ENCODE data around the gene DOCK1. TPM values are rescaled to one million over a fixed set of nuclear protein-coding genes. Genes with fewer than 3 reads are reported as not detected.

Gene DOCK1
- polyA plus RNA-seq, 1 donor from 2014 or later = 2.7 TPM

- Histone ChIP-seq H3K9ac (ENCODE audit: low read length) (no peak overlapping the region), H3K27me3 (ENCODE audit: insufficient read depth, low read depth, low read length) (no peaks in the 10 kb centered on the region), H3F3A (ENCODE audit: insufficient read depth, low read length, poor library complexity, severe bottlenecking) (no peaks in the 10 kb centered on the region), H3K4me2 (ENCODE audit: low read length) (no peak overlapping the region), H3K36me3 (ENCODE audit: insufficient read depth, low read length) (no peaks in the 10 kb centered on the region), H3K27ac (ENCODE audit: low read length) (no peak overlapping the region), H3K9me2 (ENCODE audit: insufficient read depth, low read length) (no peaks in the 10 kb centered on the region), H2AFZ (ENCODE audit: low read depth, low read length) (no peak overlapping the region), H4K20me1 (ENCODE audit: insufficient read depth) (no peaks in the 10 kb centered on the region), H3K9me3 (ENCODE audit: low read length) (no peaks in the 10 kb centered on the region), H3K4me3 (ENCODE audit: low read length) (no peak overlapping the region), H3K79me2 (replicated peaks; ENCODE audit: insufficient read depth, low read length) (no peaks in the 10 kb centered on the region)
- no peak for TF ChIP-seq CTCF (IDR thresholded peaks at IDR 0.05; ENCODE audit: poor library complexity, severe bottlenecking)
- TF ChIP-seq MXI1 (conservative IDR thresholded peaks at IDR 0.05; ENCODE audit: poor library complexity, severe bottlenecking) = no peak
- no peak for TF ChIP-seq REST (IDR thresholded peaks at IDR 0.05; ENCODE audit: borderline replicate concordance)
- TF ChIP-seq EZH2 (IDR thresholded peaks at IDR 0.05; ENCODE audit: borderline replicate concordance, insufficient read depth, low read length, poor library complexity, severe bottlenecking) = no peak
- no peak for TF ChIP-seq POLR2AphosphoS5 (IDR thresholded peaks at IDR 0.05)
- no peak for TF ChIP-seq RAD21 (conservative IDR thresholded peaks at IDR 0.05)
These were observed 512.6 kb downstream of the DOCK1 start for GRCh38 chr10:127417686-127418401.

GRCh38 chr10:127418536-127419168 lies 513.4 kb downstream of the DOCK1 start:
- H3K9me3 ChIP-seq (ENCODE audit: low read length) = no peaks in the 10 kb centered on the region
- no peaks in the 10 kb centered on the region for H3K79me2 ChIP-seq (replicated peaks; ENCODE audit: insufficient read depth, low read length)
- H3K4me2 ChIP-seq (ENCODE audit: low read length) = no peak overlapping the region
- H3K27me3 ChIP-seq (ENCODE audit: insufficient read depth, low read depth, low read length) = no peaks in the 10 kb centered on the region
- H3K4me3 ChIP-seq (ENCODE audit: low read length) = no peak overlapping the region
- no peak overlapping the region for H3K27ac ChIP-seq (ENCODE audit: low read length)
- no peaks in the 10 kb centered on the region for H3K36me3 ChIP-seq (ENCODE audit: insufficient read depth, low read length)
- no peaks in the 10 kb centered on the region for H4K20me1 ChIP-seq (ENCODE audit: insufficient read depth)
- H3K9ac ChIP-seq (ENCODE audit: low read length) = no peak overlapping the region
- no peaks in the 10 kb centered on the region for H3F3A ChIP-seq (ENCODE audit: insufficient read depth, low read length, poor library complexity, severe bottlenecking)
- H2AFZ ChIP-seq (ENCODE audit: low read depth, low read length) = no peak overlapping the region
- TF ChIP-seq REST (IDR thresholded peaks at IDR 0.05; ENCODE audit: borderline replicate concordance) (no peak), EP300 (conservative IDR thresholded peaks at IDR 0.05; ENCODE audit: poor library complexity, severe bottlenecking) (no peak), MXI1 (conservative IDR thresholded peaks at IDR 0.05; ENCODE audit: poor library complexity, severe bottlenecking) (no peak), TAF1 (IDR thresholded peaks at IDR 0.05; ENCODE audit: low read depth) (no peak), SMC3 (conservative IDR thresholded peaks at IDR 0.05; ENCODE audit: poor library complexity) (no peak), EZH2 (IDR thresholded peaks at IDR 0.05; ENCODE audit: borderline replicate concordance, insufficient read depth, low read length, poor library complexity, severe bottlenecking) (no peak)
- no peaks in the 10 kb centered on the region for H3K9me2 ChIP-seq (ENCODE audit: insufficient read depth, low read length)

Measured in neural cell (in vitro differentiated cells).